ENCODE results near the gene AZIN2. TPM values are rescaled to one million over a fixed set of nuclear protein-coding genes. Genes with fewer than 3 reads are reported as not detected.
A peak's percentile ranks its signal among the peaks of the same experiment; 100 is the strongest.
"Not testable (repeated sequence)": the region's sequence is repeated elsewhere in the genome, so short reads cannot be mapped to it uniquely, and the experiment has no call there.

The AZIN2 gene
- total RNA-seq, 6 donors from 2014 or later = 1.5 to 4.8 (median 2.8) TPM

DNA sequence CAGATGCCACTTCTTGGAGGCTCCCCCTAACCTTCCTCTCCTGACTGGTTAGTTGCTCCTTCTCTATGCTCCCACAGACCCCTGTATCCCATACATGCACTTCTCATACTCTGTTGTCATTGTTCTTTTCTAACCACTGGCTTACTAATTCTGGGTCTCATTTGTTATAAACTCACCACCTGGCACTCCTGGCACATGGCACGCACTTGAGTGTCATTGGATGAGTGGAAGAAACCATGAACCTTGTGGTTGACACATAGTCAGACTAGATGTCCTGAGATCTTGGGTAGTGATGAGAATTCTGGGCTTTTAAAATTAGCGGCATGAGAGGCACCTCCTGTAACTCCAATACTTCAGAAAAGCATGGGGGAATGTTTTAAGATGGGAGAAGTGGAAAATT, 51.6 kb downstream of the AZIN2 start:
- no peak for ATAC-seq (ENCODE audit: low FRiP score in 2 of 2)
- whole genome bisulfite sequencing, 2 donors = 95 to 98% methylated on average over 2 of the region's 2 CpGs
- Histone ChIP-seq H3K9me3 (no peaks in the 10 kb centered on the region), H3K4me1 (peaks cover 9 to 13% (median 10%) of the 10 kb centered on the region in 4 donors), H3K27ac (no peak overlapping the region), H3K4me3 (no peak overlapping the region), H3K36me3 (no peaks in the 10 kb centered on the region), H3K27me3 (no peaks in the 10 kb centered on the region)
- no peak for DNase-seq
- TF ChIP-seq, protein P1, sequence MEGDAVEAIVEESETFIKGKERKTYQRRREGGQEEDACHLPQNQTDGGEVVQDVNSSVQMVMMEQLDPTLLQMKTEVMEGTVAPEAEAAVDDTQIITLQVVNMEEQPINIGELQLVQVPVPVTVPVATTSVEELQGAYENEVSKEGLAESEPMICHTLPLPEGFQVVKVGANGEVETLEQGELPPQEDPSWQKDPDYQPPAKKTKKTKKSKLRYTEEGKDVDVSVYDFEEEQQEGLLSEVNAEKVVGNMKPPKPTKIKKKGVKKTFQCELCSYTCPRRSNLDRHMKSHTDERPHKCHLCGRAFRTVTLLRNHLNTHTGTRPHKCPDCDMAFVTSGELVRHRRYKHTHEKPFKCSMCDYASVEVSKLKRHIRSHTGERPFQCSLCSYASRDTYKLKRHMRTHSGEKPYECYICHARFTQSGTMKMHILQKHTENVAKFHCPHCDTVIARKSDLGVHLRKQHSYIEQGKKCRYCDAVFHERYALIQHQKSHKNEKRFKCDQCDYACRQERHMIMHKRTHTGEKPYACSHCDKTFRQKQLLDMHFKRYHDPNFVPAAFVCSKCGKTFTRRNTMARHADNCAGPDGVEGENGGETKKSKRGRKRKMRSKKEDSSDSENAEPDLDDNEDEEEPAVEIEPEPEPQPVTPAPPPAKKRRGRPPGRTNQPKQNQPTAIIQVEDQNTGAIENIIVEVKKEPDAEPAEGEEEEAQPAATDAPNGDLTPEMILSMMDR (IDR thresholded peaks at IDR 0.05) = no peak
- TF ChIP-seq POLR2AphosphoS5 (IDR thresholded peaks at IDR 0.05) = no peak
- no peak for TF ChIP-seq POLR2A (IDR thresholded peaks at IDR 0.05)
- TF ChIP-seq EP300 (IDR thresholded peaks at IDR 0.05) = no peak

DNA sequence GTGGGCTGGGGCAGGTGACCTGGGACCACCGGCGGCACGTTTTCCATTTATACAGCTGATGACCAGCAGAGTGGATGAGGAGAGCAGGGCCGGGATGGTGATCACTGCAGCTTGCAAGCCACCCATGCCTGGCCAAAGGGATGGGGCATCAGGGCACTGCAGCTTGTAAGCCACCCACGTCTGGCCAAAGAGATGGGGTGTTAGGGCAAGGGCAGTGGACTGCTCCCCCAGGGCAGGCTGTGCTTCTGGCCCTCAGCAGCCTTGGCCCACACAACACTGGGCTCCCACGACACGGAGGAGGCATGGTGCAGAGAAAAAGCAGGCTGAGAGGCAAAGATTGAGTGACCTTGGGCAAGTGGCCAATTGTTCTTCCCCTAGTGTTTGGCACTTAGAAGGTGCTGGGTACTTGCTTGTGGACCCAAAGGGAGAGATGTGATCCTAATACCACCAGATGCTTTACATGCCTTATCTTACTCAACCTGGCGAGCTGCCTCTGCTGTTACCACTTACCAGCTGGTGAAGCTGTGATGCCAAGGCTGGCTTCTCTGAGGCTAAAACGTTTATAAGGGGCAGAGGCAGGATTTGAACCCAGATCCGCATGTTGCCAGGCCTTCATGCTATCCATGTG, 52.6 kb downstream of the AZIN2 start:
- Histone ChIP-seq H3K4me3 (no peak overlapping the region), H3K36me3 (no peaks in the 10 kb centered on the region), H3K4me1 (peaks cover 0 to 3% (median under 1%) of the 10 kb centered on the region in 4 donors), H3K27ac (no peak overlapping the region), H3K27me3 (no peaks in the 10 kb centered on the region), H3K9me3 (no peaks in the 10 kb centered on the region)
- ATAC-seq (ENCODE audit: low FRiP score in 2 of 2) (no peak), DNase-seq (peak; percentile 6 to 41)
- TF ChIP-seq EP300 (IDR thresholded peaks at IDR 0.05) (no peak), POLR2A (IDR thresholded peaks at IDR 0.05) (no peak), POLR2AphosphoS5 (IDR thresholded peaks at IDR 0.05) (no peak)
- TF ChIP-seq, protein P1 (IDR thresholded peaks at IDR 0.05) = no peak
- 84 to 88% methylated on average over 10 of the region's 10 CpGs for WGBS, 2 donors

DNA sequence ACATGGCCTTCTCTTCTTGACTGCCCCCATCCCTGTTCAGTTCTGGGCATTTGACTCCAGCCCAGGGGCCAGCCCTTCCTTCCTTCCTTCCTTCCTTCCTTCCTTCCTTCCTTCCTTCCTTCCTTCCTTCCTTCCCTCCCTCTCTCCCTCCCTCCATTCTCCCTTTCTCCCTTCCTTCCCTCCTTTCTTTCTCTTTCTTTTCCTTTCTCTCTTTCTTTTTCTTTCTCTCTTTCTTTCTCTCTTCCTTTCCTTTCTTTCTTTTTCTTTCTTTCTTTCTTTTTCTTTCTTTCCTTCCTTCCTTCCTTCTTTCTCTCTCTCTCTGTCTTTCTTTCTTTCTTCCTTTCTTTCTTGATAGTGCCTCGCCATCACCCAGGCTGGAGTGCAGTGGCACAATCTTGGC, 55.1 kb downstream of the AZIN2 start:
- not testable (repeated sequence) for H3K36me3 ChIP-seq; H3K9me3 ChIP-seq; ATAC-seq (ENCODE audit: low FRiP score in 2 of 2); H3K27me3 ChIP-seq; H3K4me3 ChIP-seq; DNase-seq; H3K27ac ChIP-seq; H3K4me1 ChIP-seq
- 100% methylated on average over 1 of the region's 1 CpG for WGBS, 2 donors

DNA sequence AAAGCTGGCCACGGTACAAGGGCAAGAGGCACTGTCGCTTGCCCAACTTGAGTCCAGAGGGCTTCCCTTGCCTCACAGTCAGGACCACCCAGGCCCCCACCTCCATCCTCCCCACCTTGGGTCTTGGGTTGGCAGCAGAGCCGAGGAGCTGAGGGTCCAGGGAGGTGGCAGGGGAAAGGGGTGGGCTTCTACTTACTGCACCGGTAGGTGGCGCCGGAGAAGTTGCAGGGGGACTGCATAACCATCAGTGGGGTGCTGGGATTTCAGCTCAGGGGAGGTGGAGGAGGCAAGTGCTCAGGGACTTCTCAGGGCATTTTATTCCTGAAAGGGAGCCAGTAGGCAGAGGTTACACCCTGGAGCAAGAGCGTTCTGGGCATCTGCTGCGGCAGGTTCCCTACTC, 56.8 kb downstream of the AZIN2 start:
- peak in 1 of 2 donors; percentile 20 for ATAC-seq (ENCODE audit: low FRiP score in 2 of 2)

DNA sequence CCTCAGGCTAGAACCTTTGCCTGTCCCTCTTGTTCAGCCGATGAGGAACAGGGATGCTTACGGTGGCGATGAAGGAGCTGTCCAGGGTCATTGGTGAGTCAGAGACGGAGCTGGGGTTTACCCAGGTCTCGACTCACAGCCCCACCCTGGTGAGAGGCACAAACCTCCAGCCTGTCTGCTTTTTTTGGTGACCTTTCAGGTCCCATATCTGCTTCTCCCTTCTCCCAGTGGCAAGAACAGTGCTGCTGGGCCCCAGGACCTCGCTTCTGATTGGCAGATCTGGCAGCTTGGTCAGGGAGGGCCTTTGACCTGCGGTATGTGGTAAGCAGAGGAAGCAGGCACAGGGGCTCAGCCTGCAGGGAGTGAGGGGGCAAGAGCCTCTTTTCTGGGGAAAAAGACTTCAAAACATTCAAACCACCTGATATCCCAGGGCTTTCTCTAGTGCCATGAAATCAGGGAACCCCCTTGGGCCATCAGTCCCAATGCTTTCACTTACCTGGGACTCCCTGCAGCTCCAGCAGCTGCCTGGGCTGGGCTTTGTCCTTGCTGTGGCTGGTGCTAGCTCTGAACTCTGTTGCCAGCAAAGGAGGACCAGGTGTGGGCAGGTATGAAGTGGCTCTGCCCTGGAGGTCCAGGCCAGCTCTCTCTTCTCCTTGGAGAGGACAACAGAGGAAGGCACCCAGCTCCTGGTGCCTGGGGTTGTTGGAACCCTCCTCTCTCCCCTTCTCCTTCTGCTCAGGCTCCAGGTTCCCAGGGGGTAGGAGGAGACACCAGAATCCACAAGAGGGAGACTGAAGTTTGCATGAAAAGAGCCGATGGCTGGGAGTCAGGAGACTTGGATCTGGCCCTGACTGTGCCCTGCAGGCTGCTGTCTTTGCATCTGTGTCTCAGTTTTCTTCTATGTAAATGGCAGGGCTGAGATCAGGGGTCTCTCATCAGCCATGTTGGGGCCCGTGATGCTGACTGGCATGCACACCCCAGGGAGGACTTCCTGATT, 59.5 kb downstream of the AZIN2 start:
- DNase-seq (no peak), ATAC-seq (ENCODE audit: low FRiP score in 2 of 2) (peak in 1 of 2 donors; percentile 34)
- H3K27ac ChIP-seq = no peak overlapping the region
- no peak overlapping the region for H3K4me3 ChIP-seq
- H3K36me3 ChIP-seq = peaks cover 0 to 5% (median 0%) of the 10 kb centered on the region in 4 donors
- H3K27me3 ChIP-seq = no peaks in the 10 kb centered on the region
- WGBS, 2 donors = 74 to 76% methylated on average over 8 to 9 of the region's 9 CpGs
- H3K9me3 ChIP-seq = no peaks in the 10 kb centered on the region
- TF ChIP-seq POLR2AphosphoS5 (IDR thresholded peaks at IDR 0.05) (no peak), EP300 (IDR thresholded peaks at IDR 0.05) (no peak), POLR2A (IDR thresholded peaks at IDR 0.05) (no peak)
- TF ChIP-seq, protein P1 (IDR thresholded peaks at IDR 0.05) = no peak
- H3K4me1 ChIP-seq = no peaks in the 10 kb centered on the region

More for the DNA sequence above, 56.8 kb downstream of the AZIN2 start:
- no peaks in the 10 kb centered on the region for H3K27me3 ChIP-seq
- DNase-seq = no peak
- H3K4me3 ChIP-seq = no peak overlapping the region
- 49 to 58% methylated on average over 5 to 8 of the region's 8 CpGs for WGBS, 2 donors
- TF ChIP-seq POLR2AphosphoS5 (IDR thresholded peaks at IDR 0.05) = no peak
- TF ChIP-seq, protein P1 (IDR thresholded peaks at IDR 0.05) = peak in 3 of 6 experiments; percentile 27 to 30 (median 28)
- H3K4me1 ChIP-seq = no peaks in the 10 kb centered on the region
- no peak overlapping the region for H3K27ac ChIP-seq
- H3K9me3 ChIP-seq = no peaks in the 10 kb centered on the region
- no peaks in the 10 kb centered on the region for H3K36me3 ChIP-seq

Data from upper lobe of left lung (tissue), 6 donors.